GM12878 (cell line): ENCODE data around the gene DLL1. TPM values are rescaled to one million over a fixed set of nuclear protein-coding genes. Genes with fewer than 3 reads are reported as not detected.

Source experiments
- ATAC-seq: fragments of 200-7000 bp; cut with Tn5 transposase; 3 replicates; pipeline ENCODE4 v1.9.1; 2020; ENCODE audit warnings: mild to moderate bottlenecking, moderate library complexity
- BruUV-seq: library from RNA; stranded (reverse); fragments of 400-500 nt; replicated peaks from 2 replicates; lab custom pipeline; 2021; lab: Mats Ljungman, UMichigan
- CTCF ChIA-PET: fragments of 300-600 bp; sonication (Branson Sonifier 250); formaldehyde crosslinking; extraction: SDS; loops from one replicate; lab custom pipeline; 2021; ENCODE audit warnings: inconsistent platforms; lab: Yijun Ruan, JAX
- POLR2A ChIA-PET: fragments of 350-600 bp; formaldehyde crosslinking; extraction: SDS; loops from one replicate; lab custom pipeline; 2021; ENCODE audit warnings: inconsistent platforms; lab: Charles Lee
- RAD21 ChIA-PET: fragments of 300-600 bp; sonication (Branson Sonifier 250); formaldehyde crosslinking; loops from one replicate; lab custom pipeline; 2023; ENCODE audit warnings: antibody characterized with exemption; ENCODE audit not compliant: unreplicated experiment; lab: Charles Lee
- SMC1A ChIA-PET: fragments of 300-600 bp; sonication (Branson Sonifier 250); formaldehyde crosslinking; loops from one replicate; lab custom pipeline; 2023; ENCODE audit not compliant: unreplicated experiment, uncharacterized antibody; lab: Charles Lee
- DNase-seq: peaks from one replicate; pipeline ENCODE4 v3.0.0-alpha.2; 2011; ENCODE audit warnings: low read depth, low spot score
- FAIRE-seq: peaks from 3 replicates; lab custom pipeline; 2011; peaks lifted over from hg19 to GRCh38; lab: Jason Lieb, UNC
- H2AFZ ChIP-seq: 2 replicates; pipeline ENCODE4 v1.6.0; 2011; ENCODE audit warnings: low read depth, low read length, control low read depth; ENCODE audit not compliant: control insufficient read depth
- H3K27ac ChIP-seq: 2 replicates; pipeline ENCODE4 v1.5.1; 2011; ENCODE audit warnings: control low read depth; ENCODE audit not compliant: control insufficient read depth, insufficient read depth
- H3K27me3 ChIP-seq, 2 experiments: replicated peaks in 1 of 2; 2 replicates each; pipeline versions ENCODE4 v1.6.0 to v1.6.1; 2011; ENCODE audit warnings: low read length in 1 of 2; ENCODE audit not compliant: control insufficient read depth in 2 of 2, insufficient read depth in 2 of 2
- H3K36me3 ChIP-seq, 2 experiments: 2 replicates each; pipeline ENCODE4 v1.5.1; 2011; ENCODE audit warnings: low read length in 1 of 2; ENCODE audit not compliant: control insufficient read depth in 2 of 2, insufficient read depth in 2 of 2
- H3K4me1 ChIP-seq: 2 replicates; pipeline ENCODE4 v1.6.1; 2011; ENCODE audit warnings: mild to moderate bottlenecking, low read length, moderate library complexity, mixed read lengths; ENCODE audit not compliant: control insufficient read depth, insufficient read depth
- H3K4me2 ChIP-seq: 2 replicates; pipeline ENCODE4 v1.6.0; 2011; ENCODE audit warnings: control low read depth; ENCODE audit not compliant: control insufficient read depth, insufficient read depth
- H3K4me3 ChIP-seq: fragments of 200-600 bp; sonication (generic); 2 replicates; pipeline ENCODE4 v1.5.1; 2016
- H3K79me2 ChIP-seq: 2 replicates; pipeline ENCODE4 v1.6.0; 2011; ENCODE audit warnings: low read length; ENCODE audit not compliant: control insufficient read depth, insufficient read depth
- H3K9ac ChIP-seq: 2 replicates; pipeline ENCODE4 v1.8.0; 2011; ENCODE audit warnings: low read length, control low read depth, mixed read lengths; ENCODE audit not compliant: control insufficient read depth, insufficient read depth
- H3K9me3 ChIP-seq: replicated peaks from 3 replicates; pipeline ENCODE4 v1.5.1; 2011; ENCODE audit warnings: mild to moderate bottlenecking, low read length; ENCODE audit not compliant: control insufficient read depth, insufficient read depth
- H4K20me1 ChIP-seq: 2 replicates; pipeline ENCODE4 v1.6.0; 2011; ENCODE audit not compliant: control insufficient read depth, insufficient read depth
- E4F1 ChIP-seq: fragments of 450-650 bp; IDR thresholded peaks from 2 replicates; pipeline ENCODE4 v1.6.1; 2018; ENCODE audit warnings: borderline replicate concordance, mild to moderate bottlenecking; ENCODE audit not compliant: partially characterized antibody
- EP300 ChIP-seq, 2 experiments: fragments of 150-350 bp in 1 of 2; IDR thresholded peaks; 2 replicates each; pipeline ENCODE4 v1.6.1; 2011 to 2012; ENCODE audit warnings: low read depth in 2 of 2, low read length in 2 of 2, borderline replicate concordance in 1 of 2, improper control_type of control experiment in 1 of 2, inconsistent platforms in 1 of 2; ENCODE audit not compliant: control insufficient read depth in 1 of 2
- PML ChIP-seq: IDR thresholded peaks from 2 replicates; pipeline ENCODE4 v1.6.1; 2012; ENCODE audit warnings: low read length, inconsistent platforms
- POLR2A ChIP-seq: IDR thresholded peaks from 2 replicates; pipeline ENCODE4 v1.6.1; 2011; ENCODE audit warnings: low read depth, mild to moderate bottlenecking, low read length
- PRDM15 ChIP-seq: fragments of 450-650 bp; formaldehyde crosslinking; IDR thresholded peaks from 2 replicates; pipeline ENCODE4 v1.4.0; 2020; ENCODE audit warnings: mild to moderate bottlenecking, moderate library complexity
- RAD21 ChIP-seq: IDR thresholded peaks from 2 replicates; pipeline ENCODE4 v1.6.1; 2011; ENCODE audit warnings: mild to moderate bottlenecking, low read depth, low read length, moderate library complexity; ENCODE audit not compliant: insufficient read depth
- SMAD5 ChIP-seq: IDR thresholded peaks from 2 replicates; pipeline ENCODE4 v1.6.1; 2016; ENCODE audit warnings: antibody characterized with exemption, low read depth
- ZBED1 ChIP-seq: IDR thresholded peaks from 2 replicates; pipeline ENCODE4 v1.6.1; 2016; ENCODE audit warnings: borderline replicate concordance
- ZBTB40 ChIP-seq: fragments of 450-650 bp; IDR thresholded peaks from 2 replicates; pipeline ENCODE4 v1.6.1; 2016; ENCODE audit warnings: mild to moderate bottlenecking, moderate library complexity, borderline replicate concordance
- WGBS: methylation state at CpG from one replicate; pipeline ENCODE4 v1.1.6; 2016; ENCODE audit warnings: low lambda C conversion rate; ENCODE audit not compliant: insufficient replicate concordance, insufficient coverage; ENCODE audit errors: missing lambda C conversion rate; 5-methylcytosine and 5-hydroxymethylcytosine counted together
- in situ Hi-C: fragments of 300-500 bp; cut with MboI; formaldehyde crosslinking; loops from 9 replicates; pipeline ENCODE4 v1.14.3; 2018; ENCODE audit warnings: mixed read lengths
- intact Hi-C: fragments of 100-400 bp; cut with micrococcal nuclease; formaldehyde crosslinking; loops from one replicate; pipeline ENCODE4 v1.14.2; 2022; ENCODE audit not compliant: unreplicated experiment
- polyA plus RNA-seq, 11 experiments: library from polyadenylated mRNA; depleted of rRNA in 4 of 11; unstranded in 6 of 11; stranded (reverse) in 5 of 11; fragments of >200 nt; fragmentation: Nextera tagmentation in 4 of 11; fragmentation: Illumina TruSeq in 1 of 11; extraction: Ambion mirVana in 4 of 11; extraction: Trizol in 1 of 11; gene quantifications; 1 replicate in 1 of 11; 2 replicates in 10 of 11; pipeline versions ENCODE4 v1.2.1 to v1.2.3, GENCODE V29; 2011 to 2016; ENCODE audit warnings: inconsistent platforms in 2 of 11, missing spikeins in 2 of 11, low read depth in 1 of 11
- total RNA-seq, 4 experiments: library from RNA; depleted of rRNA in 3 of 4; stranded (reverse); fragments of >200 nt in 3 of 4; fragmentation: Illumina TruSeq in 1 of 4; extraction: Trizol in 1 of 4; gene quantifications; 2 replicates each; pipeline versions ENCODE4 v1.2.1 to v1.2.3, GENCODE V29; 2013 to 2021

Gene DLL1
- total and polyA plus RNA-seq, 10 of the 15 experiments (the other 5 are each of a cell fraction or from before 2014, with no cell fraction given), result 0.02 to 0.80 (median 0.19) TPM

- no peak for TF ChIP-seq PRDM15 (CRISPR knock-in tag)
- no peak for TF ChIP-seq E4F1
- TF ChIP-seq POLR2A, result no peak
Observed at GRCh38 chr6:170250981-170251775, 39.7 kb downstream of the DLL1 start (continued).

GRCh38 chr6:170250455-170250854 lies 40.4 kb downstream of the DLL1 start:
- Histone ChIP-seq H3K27me3 (no peaks in the 10 kb centered on the region; a peak in 1 of 4 replicates), H3K79me2 (no peaks in the 10 kb centered on the region), H3K27ac (no peak overlapping the region), H3K9me3 (no peaks in the 10 kb centered on the region), H3K36me3 (no peaks in the 10 kb centered on the region), H3K4me1 (no peaks in the 10 kb centered on the region), H4K20me1 (no peaks in the 10 kb centered on the region), H2AFZ (no peak overlapping the region), H3K4me3 (no peak overlapping the region), H3K9ac (no peak overlapping the region), H3K4me2 (no peak overlapping the region)
- no TSS peak for BruUV-seq
- WGBS, result 50% methylated on average over 11 of the region's 11 CpGs
- intact Hi-C loops, result no loop called here
- SMC1A ChIA-PET, result no interaction called here
- DNase-seq (no peak), FAIRE-seq (no peak), ATAC-seq (no peak)
- in situ Hi-C loops, result no loop called here
- CTCF ChIA-PET, result no interaction called here
- RAD21 ChIA-PET, result no interaction called here
- POLR2A ChIA-PET, result no interaction called here
- TF ChIP-seq ZBTB40 (no peak), SMAD5 (no peak), EP300 (IDR thresholded peaks at IDR 0.05; ENCODE audit: borderline replicate concordance in 1 of 2, control insufficient read depth in 1 of 2, low read depth in 2 of 2, low read length in 2 of 2) (no peak), PML (no peak), RAD21 (no peak), ZBED1 (no peak)
